Measurements from ENCODE around the gene APBA3.

GRCh38 chr19:3775374-3775711 is 13.9 kb upstream of the APBA3 start:
- TF ChIP-seq POLR2A (IDR thresholded peaks at IDR 0.05) (no peak), CTCF (IDR thresholded peaks at IDR 0.05) (no peak)
